Endothelial cell of umbilical vein (primary cell): ENCODE data around the gene GANC.

Experiments
- CTCF ChIP-seq, 2 donors: IDR thresholded peaks; 1 replicate in 1 of 2; 2 replicates in 1 of 2; pipeline ENCODE4 v1.5.1; 2011; ENCODE audit warnings: low read length in 2 of 2, mild to moderate bottlenecking in 2 of 2, moderate library complexity in 2 of 2, control low read depth in 1 of 2, inconsistent platforms in 1 of 2, low read depth in 1 of 2; ENCODE audit not compliant: insufficient read depth in 1 of 2; ENCODE audit errors: extremely low read depth in 1 of 2
- EZH2 ChIP-seq: IDR thresholded peaks from 2 replicates; pipeline ENCODE4 v1.6.1; 2012; ENCODE audit warnings: borderline replicate concordance, low read depth, mild to moderate bottlenecking, moderate library complexity, low read length, inconsistent platforms; ENCODE audit not compliant: severe bottlenecking
- FOS ChIP-seq: IDR thresholded peaks from 2 replicates; pipeline ENCODE4 v1.6.1; 2011; ENCODE audit warnings: mild to moderate bottlenecking, low read length, moderate library complexity, borderline replicate concordance; ENCODE audit not compliant: insufficient read depth
- GATA2 ChIP-seq: IDR thresholded peaks from 2 replicates; pipeline ENCODE4 v1.7.0; 2011; ENCODE audit warnings: low read depth, mild to moderate bottlenecking, moderate library complexity, mixed read lengths, low read length; ENCODE audit not compliant: insufficient read length, insufficient read depth
- JUN ChIP-seq: IDR thresholded peaks from 2 replicates; pipeline ENCODE4 v1.6.1; 2011; ENCODE audit warnings: borderline replicate concordance, low read depth; ENCODE audit not compliant: insufficient read length, insufficient read depth
- MAX ChIP-seq: IDR thresholded peaks from 2 replicates; pipeline ENCODE4 v1.6.1; 2011; ENCODE audit not compliant: insufficient read depth, insufficient read length
- POLR2A ChIP-seq: IDR thresholded peaks from 2 replicates; pipeline ENCODE4 v1.6.1; 2012; ENCODE audit warnings: low read depth, mild to moderate bottlenecking, control low read depth, low read length
- POLR2AphosphoS5 ChIP-seq: IDR thresholded peaks from 2 replicates; pipeline ENCODE4 v1.6.1; 2012; ENCODE audit warnings: low read depth, mild to moderate bottlenecking, control low read depth, low read length, moderate library complexity; ENCODE audit not compliant: insufficient read depth

GRCh38 chr15:42306681-42307080 lies 33.7 kb downstream of the GANC start:
- TF ChIP-seq CTCF (IDR thresholded peaks at IDR 0.05; ENCODE audit: extremely low read depth in 1 of 2, insufficient read depth in 1 of 2, low read depth in 1 of 2, low read length in 2 of 2): no peak
- no peak for TF ChIP-seq MAX
- no peak for TF ChIP-seq FOS
- no peak for TF ChIP-seq POLR2A
- TF ChIP-seq EZH2: no peak
- TF ChIP-seq POLR2AphosphoS5: no peak
- TF ChIP-seq GATA2: no peak
- no peak for TF ChIP-seq JUN
